Measurements from ENCODE around the gene DGKB.

DNA sequence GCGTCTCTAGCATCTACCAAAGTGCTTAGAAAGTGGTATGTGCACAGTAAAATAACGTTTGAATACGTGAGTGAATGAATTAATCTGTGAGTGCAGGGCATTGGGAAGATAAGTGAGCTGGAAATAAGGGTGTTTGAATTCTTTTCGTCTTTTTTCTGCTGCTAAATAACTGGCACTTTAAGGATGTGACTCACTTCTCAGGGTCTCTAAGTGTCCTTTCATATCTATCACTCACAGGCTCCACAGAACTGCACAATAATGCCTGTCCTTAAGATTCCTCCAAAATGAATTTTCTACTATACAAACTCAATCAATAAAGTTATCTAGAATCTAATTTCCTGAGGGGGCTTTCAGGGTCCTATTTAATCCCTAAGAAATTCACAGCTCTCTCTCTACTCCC lies 3.2 kb upstream of the DGKB start:
- TF ChIP-seq TAF1 (IDR thresholded peaks at IDR 0.05; ENCODE audit: low read depth) (no peak), EP300 (IDR thresholded peaks at IDR 0.05; ENCODE audit: borderline replicate concordance) (no peak), REST (IDR thresholded peaks at IDR 0.05; ENCODE audit: low read depth) (no peak), USF1 (IDR thresholded peaks at IDR 0.05) (no peak), RAD21 (IDR thresholded peaks at IDR 0.05; ENCODE audit: low read depth) (no peak), CEBPB (IDR thresholded peaks at IDR 0.05) (no peak), FOXM1 (IDR thresholded peaks at IDR 0.05; ENCODE audit: borderline replicate concordance, low read depth) (no peak), EGR1 (IDR thresholded peaks at IDR 0.05) (no peak), NFIC (IDR thresholded peaks at IDR 0.05) (no peak)
- TF ChIP-seq, protein P1, sequence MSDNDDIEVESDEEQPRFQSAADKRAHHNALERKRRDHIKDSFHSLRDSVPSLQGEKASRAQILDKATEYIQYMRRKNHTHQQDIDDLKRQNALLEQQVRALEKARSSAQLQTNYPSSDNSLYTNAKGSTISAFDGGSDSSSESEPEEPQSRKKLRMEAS (IDR thresholded peaks at IDR 0.05): no peak

All from Ishikawa (cell line).